ENCODE measurements around the gene TWF2. TPM values are rescaled to one million over a fixed set of nuclear protein-coding genes. Genes with fewer than 3 reads are reported as not detected.
A peak's percentile ranks its signal among the peaks of the same experiment; 100 is the strongest.

TWF2 gene
- total and polyA plus RNA-seq, 2 of the 13 experiments (the other 11 are each of a cell fraction or from before 2014, with no cell fraction given): 45.5 to 108 TPM

DNA sequence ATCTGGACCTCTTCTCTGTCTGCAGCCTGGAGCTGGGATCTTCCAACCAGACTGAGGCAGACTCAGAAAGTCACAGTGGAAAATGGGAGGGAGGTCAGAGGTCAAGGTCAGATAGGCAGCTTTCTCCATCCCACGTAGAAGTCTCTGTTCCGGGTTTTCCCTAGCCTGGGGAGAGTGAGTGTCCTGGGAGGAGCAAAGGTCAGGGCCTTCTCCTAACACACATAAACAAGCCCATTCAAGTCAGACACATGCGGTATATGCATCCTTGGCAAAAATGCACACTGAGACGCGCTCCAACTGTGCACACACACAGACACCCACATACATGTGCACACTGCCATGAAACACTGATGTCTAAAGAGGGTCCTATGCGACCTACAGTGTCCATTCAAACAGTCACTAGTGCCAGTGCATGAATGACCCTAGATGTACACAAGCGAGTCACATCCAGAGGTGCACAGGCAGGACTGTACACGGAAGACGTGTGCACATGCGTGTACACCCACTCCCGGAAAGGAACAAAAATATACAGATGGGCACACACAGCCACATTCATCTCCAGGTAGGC, 681 bp downstream of the TWF2 start (continued):
- TF ChIP-seq HMGXB3 (CRISPR knock-in tag; IDR thresholded peaks at IDR 0.05; ENCODE audit: borderline replicate concordance): peak; percentile 49; the same call in 1 of the 2 replicates
- TF ChIP-seq, protein P1, sequence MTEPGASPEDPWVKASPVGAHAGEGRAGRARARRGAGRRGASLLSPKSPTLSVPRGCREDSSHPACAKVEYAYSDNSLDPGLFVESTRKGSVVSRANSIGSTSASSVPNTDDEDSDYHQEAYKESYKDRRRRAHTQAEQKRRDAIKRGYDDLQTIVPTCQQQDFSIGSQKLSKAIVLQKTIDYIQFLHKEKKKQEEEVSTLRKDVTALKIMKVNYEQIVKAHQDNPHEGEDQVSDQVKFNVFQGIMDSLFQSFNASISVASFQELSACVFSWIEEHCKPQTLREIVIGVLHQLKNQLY (CRISPR knock-in tag; IDR thresholded peaks at IDR 0.05): 0 out of 2 replicates have a peak, but pooled peaks have one; percentile 27
- TF ChIP-seq MIER2 (CRISPR knock-in tag; IDR thresholded peaks at IDR 0.05): peak; percentile 45; the same call in 1 of the 2 replicates
- no peak for TF ChIP-seq PRPF4 (IDR thresholded peaks at IDR 0.05; ENCODE audit: low read depth, low read length, poor library complexity, severe bottlenecking)
- TF ChIP-seq SALL1 (CRISPR knock-in tag; IDR thresholded peaks at IDR 0.05): peak; percentile 69
- TF ChIP-seq PPARG (CRISPR knock-in tag; conservative IDR thresholded peaks at IDR 0.05): peak; percentile 86
- TF ChIP-seq RAD51 (IDR thresholded peaks at IDR 0.05; ENCODE audit: borderline replicate concordance): no peak
- TF ChIP-seq TFAP4 (IDR thresholded peaks at IDR 0.05; ENCODE audit: borderline replicate concordance, low read depth): 0 out of 2 replicates have a peak, but pooled peaks have one; percentile 31
- TF ChIP-seq ZFAT (CRISPR knock-in tag; conservative IDR thresholded peaks at IDR 0.05): no peak
- peak; percentile 81; the same call in 1 of the 2 replicates for TF ChIP-seq SMYD3 (CRISPR knock-in tag; IDR thresholded peaks at IDR 0.05)
- TF ChIP-seq, protein P2, sequence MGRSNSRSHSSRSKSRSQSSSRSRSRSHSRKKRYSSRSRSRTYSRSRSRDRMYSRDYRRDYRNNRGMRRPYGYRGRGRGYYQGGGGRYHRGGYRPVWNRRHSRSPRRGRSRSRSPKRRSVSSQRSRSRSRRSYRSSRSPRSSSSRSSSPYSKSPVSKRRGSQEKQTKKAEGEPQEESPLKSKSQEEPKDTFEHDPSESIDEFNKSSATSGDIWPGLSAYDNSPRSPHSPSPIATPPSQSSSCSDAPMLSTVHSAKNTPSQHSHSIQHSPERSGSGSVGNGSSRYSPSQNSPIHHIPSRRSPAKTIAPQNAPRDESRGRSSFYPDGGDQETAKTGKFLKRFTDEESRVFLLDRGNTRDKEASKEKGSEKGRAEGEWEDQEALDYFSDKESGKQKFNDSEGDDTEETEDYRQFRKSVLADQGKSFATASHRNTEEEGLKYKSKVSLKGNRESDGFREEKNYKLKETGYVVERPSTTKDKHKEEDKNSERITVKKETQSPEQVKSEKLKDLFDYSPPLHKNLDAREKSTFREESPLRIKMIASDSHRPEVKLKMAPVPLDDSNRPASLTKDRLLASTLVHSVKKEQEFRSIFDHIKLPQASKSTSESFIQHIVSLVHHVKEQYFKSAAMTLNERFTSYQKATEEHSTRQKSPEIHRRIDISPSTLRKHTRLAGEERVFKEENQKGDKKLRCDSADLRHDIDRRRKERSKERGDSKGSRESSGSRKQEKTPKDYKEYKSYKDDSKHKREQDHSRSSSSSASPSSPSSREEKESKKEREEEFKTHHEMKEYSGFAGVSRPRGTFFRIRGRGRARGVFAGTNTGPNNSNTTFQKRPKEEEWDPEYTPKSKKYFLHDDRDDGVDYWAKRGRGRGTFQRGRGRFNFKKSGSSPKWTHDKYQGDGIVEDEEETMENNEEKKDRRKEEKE (IDR thresholded peaks at IDR 0.05): no peak
- TF ChIP-seq HNRNPK (IDR thresholded peaks at IDR 0.05; ENCODE audit: low read depth, low read length, poor library complexity, severe bottlenecking): no peak
- peak; percentile 76 for TF ChIP-seq ELF3 (CRISPR knock-in tag; IDR thresholded peaks at IDR 0.05)
- peak; percentile 77 for TF ChIP-seq SKI (IDR thresholded peaks at IDR 0.05; ENCODE audit: partially characterized antibody)
- 0 out of 2 replicates have a peak, but pooled peaks have one; percentile 17 for TF ChIP-seq KDM5A (IDR thresholded peaks at IDR 0.05; ENCODE audit: borderline replicate concordance, low read length)
- no peak for TF ChIP-seq ATRX (CRISPR knock-in tag; IDR thresholded peaks at IDR 0.05; ENCODE audit: borderline replicate concordance)
- TF ChIP-seq ZFP41 (CRISPR knock-in tag; IDR thresholded peaks at IDR 0.05; ENCODE audit: borderline replicate concordance): 0 out of 2 replicates have a peak, but pooled peaks have one; percentile 23
- no peak for TF ChIP-seq ZNF274 (CRISPR knock-in tag; IDR thresholded peaks at IDR 0.05)
- TF ChIP-seq ZNF674 (CRISPR knock-in tag; IDR thresholded peaks at IDR 0.05; ENCODE audit: low read depth): 0 out of 2 replicates have a peak, but pooled peaks have one; percentile 47
- TF ChIP-seq ZNF678 (CRISPR knock-in tag; IDR thresholded peaks at IDR 0.05): no peak
- TF ChIP-seq ZNF224 (CRISPR knock-in tag; IDR thresholded peaks at IDR 0.05): 0 out of 2 replicates have a peak, but pooled peaks have one; percentile 51
- TF ChIP-seq FOXA3 (CRISPR knock-in tag; IDR thresholded peaks at IDR 0.05): peak; percentile 58
